ENCODE measurements around the gene PHKA2.
A peak's percentile ranks its signal among the peaks of the same experiment; 100 is the strongest.
"Not testable (repeated sequence)": the region's sequence is repeated elsewhere in the genome, so short reads cannot be mapped to it uniquely, and the experiment has no call there.

The PHKA2 gene, protein sequence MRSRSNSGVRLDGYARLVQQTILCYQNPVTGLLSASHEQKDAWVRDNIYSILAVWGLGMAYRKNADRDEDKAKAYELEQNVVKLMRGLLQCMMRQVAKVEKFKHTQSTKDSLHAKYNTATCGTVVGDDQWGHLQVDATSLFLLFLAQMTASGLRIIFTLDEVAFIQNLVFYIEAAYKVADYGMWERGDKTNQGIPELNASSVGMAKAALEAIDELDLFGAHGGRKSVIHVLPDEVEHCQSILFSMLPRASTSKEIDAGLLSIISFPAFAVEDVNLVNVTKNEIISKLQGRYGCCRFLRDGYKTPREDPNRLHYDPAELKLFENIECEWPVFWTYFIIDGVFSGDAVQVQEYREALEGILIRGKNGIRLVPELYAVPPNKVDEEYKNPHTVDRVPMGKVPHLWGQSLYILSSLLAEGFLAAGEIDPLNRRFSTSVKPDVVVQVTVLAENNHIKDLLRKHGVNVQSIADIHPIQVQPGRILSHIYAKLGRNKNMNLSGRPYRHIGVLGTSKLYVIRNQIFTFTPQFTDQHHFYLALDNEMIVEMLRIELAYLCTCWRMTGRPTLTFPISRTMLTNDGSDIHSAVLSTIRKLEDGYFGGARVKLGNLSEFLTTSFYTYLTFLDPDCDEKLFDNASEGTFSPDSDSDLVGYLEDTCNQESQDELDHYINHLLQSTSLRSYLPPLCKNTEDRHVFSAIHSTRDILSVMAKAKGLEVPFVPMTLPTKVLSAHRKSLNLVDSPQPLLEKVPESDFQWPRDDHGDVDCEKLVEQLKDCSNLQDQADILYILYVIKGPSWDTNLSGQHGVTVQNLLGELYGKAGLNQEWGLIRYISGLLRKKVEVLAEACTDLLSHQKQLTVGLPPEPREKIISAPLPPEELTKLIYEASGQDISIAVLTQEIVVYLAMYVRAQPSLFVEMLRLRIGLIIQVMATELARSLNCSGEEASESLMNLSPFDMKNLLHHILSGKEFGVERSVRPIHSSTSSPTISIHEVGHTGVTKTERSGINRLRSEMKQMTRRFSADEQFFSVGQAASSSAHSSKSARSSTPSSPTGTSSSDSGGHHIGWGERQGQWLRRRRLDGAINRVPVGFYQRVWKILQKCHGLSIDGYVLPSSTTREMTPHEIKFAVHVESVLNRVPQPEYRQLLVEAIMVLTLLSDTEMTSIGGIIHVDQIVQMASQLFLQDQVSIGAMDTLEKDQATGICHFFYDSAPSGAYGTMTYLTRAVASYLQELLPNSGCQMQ

DNA sequence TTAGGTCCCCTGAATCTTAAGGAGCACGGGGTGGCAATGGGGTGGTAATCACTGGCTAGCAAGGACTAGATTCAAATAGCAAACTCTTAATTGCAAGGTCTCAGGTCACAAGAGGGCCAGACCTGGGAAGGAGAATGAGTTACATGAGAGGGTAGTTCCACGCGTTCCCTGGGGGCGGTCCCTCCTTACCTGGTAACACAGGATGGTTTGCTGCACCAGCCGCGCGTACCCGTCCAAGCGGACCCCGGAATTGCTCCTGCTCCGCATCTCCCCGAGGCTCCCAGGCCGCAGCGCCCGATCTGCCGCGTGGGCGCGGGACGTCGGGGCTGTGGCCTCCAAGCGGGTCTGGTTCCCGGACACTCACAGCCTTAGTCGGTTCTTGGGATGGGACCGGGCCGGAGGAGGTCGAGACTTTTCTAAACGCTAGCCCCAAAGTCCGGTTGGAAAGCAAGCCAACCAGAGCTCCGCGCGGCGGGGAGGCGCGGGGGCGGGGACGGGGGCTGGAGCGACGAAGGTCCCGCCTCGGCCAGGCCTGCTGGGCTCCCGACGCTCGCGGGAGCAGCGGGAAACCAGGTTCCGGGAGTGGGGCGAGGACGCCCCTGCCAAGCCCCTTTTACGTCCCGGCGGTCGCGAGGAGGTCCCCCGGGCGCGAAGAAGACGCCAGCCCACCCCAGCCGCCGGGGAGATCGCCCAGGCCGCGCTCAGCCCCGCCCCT, at the start of gene PHKA2:
TSS of gene PHKA2 (minus strand) at position 449 of the 715 bp plus-strand sequence. CDS start at position 267, 182 bp downstream.
- DNase-seq = no peak

DNA sequence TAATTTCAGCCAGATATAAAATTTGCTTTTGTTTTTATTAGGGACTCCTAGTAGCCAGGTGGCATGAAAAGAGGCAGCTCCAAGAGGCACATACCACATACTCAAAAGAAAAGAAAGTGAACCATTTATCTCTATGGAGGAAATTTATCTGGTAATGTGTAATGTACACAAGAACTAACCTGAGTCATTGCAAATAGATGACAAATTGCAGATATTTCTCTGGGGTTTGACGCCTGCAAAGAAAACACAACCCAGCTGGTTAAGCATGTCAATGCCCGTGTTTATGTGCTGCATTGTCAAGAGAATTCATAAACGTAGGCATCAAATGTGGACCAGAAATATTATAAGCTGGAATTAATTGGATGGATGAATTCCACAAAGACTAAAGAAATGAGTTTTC, 46.9 kb upstream of the PHKA2 start:
- no peak for DNase-seq

DNA sequence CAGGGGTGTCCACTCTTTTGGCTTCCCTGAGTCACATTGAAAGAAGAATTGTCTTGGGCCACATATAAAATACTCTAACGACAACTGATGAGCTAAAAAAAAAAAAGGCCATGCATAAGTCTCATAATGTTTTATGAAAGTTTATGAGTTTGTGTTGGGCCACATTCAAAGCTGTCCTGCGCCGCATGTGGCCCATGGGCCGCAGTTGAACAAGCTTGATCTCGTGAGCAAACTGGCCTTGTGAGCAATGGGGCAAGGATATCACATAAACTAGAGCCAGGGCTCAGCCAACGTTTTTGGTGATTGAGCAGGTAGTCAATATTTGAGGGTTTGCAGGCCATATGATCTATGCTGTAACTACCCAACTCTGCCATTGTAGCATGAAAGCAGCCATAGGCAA, 44.6 kb upstream of the PHKA2 start:
- no peak for DNase-seq

DNA sequence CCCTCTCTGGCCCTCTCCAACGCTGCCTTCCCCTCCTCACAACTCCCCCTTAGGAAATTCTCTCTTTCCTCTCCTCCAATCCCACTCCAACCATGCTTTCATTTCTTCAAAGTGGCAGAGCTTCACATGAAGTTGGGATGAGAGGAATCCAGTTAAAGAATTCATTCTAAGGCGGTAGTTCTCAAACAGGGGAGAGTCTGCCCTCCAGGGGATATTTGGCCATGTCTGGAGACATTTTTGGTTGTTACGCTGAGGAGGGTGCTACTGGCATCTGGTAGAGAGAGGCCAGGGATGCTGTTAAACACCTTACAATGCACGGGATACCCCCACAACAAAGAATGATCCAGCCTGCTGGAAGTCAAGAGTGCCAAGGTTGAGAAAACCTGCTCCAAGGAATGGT, 40.5 kb upstream of the PHKA2 start:
- DNase-seq = no peak

DNA sequence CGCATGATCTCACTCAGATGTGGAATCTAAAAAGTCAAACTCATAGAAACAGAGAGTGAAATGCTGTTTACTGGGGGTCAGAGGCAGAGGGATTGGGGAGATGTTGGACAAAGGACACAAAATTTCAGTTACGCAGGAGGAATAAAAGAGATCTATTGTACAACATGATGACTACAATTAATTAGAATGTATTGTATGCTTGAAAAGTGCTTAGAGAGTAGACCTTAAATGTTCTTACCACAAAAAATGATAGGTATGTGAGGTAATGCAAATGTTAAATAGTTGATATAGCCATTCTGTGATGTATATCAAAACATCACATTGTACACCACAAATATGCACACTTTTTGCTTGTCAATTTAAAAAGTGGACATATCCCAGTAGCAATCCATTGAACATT, 36.1 kb upstream of the PHKA2 start:
- no peak for DNase-seq

DNA sequence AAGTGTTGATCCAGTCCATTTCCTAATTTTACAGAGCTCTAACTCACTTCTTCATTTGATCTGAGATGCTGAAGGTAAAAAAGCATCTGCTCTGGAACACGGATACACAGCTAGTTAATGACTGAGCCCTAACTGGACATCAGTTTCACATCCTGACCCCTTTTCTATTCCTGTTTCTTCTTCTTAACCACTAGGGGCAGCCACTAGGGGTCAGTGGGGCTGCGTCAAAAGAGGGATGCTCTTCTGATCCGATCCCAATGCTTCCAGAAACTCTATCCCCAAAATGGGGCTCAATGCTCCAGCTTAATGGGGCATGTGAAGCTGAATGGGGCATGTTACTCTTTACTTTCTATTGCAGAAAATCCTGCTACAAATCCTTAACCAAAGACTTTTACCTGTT, 33.4 kb upstream of the PHKA2 start:
- DNase-seq = no peak

DNA sequence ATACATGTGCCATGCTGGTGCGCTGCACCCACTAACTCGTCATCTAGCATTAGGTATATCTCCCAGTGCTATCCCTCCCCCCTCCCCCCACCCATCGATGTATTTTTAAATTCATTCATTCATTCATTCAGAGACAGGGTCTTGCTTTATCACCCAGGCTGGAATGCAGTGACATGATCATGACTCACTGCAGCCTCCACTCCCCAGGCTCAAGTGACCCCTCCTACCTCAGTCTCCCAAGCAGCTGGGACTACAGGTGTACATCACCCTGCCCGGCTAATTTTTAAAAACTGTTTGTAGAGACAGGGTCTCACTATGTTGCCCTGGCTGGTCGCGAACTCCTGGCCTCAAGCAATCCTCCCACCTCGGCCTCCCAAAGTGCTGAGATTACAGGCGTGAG, 32.7 kb upstream of the PHKA2 start:
- DNase-seq = not testable (repeated sequence)

DNA sequence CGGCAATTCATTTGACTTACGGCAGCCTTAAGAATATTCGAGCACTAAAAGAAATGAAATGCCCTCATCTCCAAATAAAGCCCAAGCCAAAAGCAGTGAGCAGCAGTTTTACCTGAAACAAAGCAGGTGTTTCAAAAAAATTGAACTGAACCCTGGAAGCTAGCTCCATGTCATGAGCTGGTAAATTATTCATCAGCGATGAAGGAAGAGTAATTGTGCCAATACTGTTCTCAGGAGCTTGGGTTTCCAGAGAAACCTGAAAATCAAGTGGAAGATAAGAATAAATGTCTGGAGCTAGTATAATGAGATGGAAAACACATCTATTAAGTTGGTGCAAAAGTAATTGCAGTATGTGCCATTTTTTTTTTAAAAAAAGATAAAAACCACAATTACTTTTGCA, 24.0 kb upstream of the PHKA2 start:
- no peak for DNase-seq

DNA sequence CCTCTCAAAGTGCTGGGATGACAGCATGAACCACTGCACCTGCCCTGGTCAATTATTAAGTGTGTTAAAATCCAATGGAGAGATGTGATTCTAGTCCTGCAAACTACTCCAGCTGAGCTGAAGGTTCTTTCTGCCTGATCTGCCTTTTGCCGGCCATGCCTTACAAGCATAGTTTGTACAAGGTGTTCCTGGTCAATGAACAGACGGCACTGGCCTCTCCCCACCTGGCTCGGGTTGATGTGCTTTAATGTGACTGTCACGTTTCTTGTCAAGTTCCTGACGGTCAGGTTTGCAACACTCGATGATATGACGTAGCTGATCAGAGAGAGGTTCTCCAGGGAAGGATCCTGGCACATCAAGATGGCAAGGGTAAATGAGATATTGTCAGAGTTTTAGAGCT, 23.1 kb upstream of the PHKA2 start:
- DNase-seq = no peak

DNA sequence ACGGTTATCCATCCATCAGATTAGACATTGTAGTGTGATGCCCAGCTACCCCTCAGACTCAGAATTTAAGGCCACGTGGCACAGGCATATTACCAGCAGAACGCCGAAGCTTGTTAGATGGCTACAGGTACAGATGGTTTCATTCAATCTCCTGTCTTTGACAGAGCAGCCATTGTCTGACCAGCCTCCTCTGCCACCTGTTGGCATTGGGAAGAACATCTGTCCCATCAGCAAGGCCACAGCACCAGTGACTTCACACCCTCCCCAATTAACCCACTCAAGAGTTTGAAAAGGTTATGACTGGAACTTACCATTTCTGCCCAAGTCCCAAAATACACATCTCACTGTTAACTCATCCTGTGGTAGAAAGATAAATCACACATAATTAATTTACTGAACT, 22.0 kb upstream of the PHKA2 start:
- peak; percentile 7 for DNase-seq

DNA sequence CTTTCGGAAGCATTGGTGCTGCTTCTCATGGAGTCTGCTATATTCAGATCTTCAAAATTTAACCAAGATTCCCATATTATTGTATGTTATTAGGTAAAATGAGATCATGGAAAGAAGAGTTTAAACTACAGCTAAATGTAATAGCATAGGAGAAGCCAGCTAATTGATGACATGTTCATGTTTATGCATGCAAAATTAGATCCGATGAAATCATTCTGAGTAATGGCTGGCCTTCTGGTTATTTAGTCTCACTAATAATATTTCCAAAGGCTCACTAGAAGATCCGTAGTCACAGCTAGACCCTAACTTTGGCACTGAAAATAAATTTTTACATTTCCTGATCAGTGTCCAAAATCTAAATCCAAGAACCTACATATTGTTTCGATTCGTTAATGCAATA, 19.8 kb upstream of the PHKA2 start:
- DNase-seq = no peak

DNA sequence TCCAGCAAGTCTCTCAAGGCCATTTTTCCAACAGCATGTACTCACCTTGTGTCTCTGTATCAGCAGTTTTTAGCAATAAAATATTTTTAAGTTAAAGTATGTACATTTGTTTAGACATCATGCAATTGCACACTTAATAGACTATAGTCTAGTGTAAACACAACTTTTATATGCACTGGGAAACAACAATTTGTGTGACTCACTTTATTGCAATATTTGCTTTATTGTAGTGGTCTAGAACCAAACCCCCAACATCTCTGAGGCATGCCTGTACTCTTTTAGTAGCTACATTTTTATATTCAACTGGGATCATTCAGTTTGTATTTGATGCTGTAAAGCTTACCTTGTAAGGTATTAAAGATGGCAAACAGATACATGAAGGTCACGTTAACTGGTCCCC, 14.7 kb upstream of the PHKA2 start:
- DNase-seq = no peak

DNA sequence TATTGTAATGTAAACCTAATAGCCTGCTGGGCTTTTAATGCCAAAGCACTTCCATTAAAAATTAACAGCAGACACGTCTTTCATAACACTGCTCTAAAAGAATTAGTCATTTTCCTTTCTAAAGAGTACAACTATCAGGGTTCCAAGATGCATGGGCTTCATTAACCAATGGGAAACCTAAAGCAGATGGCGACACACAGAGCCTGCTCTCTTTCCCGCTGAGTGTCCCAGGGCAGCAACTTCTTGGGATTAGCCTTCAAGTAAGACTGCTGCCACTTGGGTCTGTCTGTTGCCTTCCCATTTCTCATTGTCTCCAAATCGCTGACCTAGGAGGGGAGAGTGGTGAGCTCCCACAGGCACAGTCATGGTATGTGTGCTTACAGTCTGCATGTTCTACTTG, 14.0 kb upstream of the PHKA2 start:
- no peak for DNase-seq

DNA sequence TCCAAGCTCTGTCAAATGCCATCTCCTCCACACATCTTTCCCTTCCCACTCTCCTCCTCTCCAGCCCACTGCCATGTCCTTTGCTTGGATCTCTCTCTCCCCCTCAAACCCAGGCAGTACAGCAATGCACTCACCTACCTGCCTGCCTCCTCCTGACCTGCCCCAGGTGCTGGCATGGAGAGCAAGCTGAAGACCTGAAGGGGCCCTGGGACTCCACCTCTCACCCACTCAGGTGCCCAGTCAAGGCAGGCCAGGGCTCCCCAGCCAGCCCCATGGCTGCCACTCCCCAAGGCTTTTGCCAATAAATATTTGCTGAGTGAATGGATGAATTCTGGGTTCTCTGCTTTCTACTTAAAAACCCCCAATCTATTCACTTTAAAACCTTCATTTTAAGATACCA, 12.6 kb upstream of the PHKA2 start:
- no peak for DNase-seq

DNA sequence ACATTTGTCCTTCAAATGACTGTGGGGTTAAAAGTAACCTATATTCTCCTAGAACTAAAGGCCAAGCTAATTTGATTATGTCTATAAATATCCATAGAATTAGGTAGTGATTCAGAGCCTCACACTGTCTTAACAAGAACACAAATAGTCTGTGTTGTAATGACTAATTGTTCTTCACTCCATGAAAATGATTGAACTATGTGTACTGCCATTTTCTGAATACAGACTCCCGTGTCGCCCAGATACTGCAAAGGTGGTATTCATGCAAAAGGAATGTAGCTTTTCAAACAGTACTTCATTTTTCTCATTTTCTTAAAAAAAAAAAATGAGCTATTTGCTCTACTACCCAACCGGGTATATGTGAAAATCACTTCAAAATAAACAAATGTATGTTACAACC, 11.3 kb upstream of the PHKA2 start:
- DNase-seq = no peak

DNA sequence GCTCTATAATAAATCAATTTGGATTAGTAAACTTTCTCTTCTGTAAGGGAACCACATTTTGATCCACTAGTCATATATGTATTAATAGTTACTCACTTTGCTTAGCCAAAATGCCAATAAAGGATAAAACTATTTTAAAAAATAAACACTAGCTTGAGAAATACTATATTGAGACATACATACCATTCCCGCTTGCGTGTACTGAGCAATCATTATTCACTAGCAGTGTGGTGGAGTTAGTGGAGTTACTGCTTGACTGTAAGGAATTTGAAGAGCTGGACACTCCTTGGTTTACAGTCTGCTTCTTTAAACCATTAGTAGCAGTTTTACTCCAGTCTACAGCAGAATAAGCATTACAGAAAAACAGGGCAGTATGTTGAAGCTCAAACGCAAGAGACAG, 10.8 kb upstream of the PHKA2 start:
- DNase-seq = no peak

DNA sequence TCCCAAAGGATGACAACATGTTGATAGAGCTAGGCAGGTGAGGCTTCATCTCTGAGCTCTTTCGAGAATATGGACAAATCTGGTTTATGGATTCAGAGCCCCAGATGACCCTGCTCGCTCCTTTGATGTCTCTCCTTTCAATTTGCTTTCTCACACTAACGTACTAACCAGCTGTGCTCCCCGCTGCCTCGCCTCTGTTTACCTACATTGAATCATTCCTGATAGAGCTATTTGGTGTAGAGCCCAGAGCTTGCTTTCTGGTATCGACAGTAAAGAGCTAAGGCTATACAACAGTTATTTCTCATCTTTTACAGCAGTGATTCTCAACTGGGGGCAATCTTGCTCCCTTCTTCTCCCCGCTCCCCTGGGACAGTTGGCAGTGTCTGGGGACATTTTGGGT, 8.9 kb upstream of the PHKA2 start:
- DNase-seq = no peak

DNA sequence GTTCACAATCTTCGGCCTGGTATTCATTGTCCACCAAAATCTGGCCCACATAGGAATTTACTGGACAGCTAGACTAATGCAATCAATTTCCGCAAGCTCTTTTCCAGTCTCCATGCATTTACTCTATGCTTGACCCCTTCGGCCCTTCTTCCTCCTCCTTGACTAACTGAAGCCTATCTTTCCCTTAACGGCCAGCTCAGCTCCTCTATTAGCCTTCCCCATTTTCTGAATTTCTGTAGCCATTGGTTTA, 1.2 kb upstream of the PHKA2 start:
- peak; percentile 3 for DNase-seq

DNA sequence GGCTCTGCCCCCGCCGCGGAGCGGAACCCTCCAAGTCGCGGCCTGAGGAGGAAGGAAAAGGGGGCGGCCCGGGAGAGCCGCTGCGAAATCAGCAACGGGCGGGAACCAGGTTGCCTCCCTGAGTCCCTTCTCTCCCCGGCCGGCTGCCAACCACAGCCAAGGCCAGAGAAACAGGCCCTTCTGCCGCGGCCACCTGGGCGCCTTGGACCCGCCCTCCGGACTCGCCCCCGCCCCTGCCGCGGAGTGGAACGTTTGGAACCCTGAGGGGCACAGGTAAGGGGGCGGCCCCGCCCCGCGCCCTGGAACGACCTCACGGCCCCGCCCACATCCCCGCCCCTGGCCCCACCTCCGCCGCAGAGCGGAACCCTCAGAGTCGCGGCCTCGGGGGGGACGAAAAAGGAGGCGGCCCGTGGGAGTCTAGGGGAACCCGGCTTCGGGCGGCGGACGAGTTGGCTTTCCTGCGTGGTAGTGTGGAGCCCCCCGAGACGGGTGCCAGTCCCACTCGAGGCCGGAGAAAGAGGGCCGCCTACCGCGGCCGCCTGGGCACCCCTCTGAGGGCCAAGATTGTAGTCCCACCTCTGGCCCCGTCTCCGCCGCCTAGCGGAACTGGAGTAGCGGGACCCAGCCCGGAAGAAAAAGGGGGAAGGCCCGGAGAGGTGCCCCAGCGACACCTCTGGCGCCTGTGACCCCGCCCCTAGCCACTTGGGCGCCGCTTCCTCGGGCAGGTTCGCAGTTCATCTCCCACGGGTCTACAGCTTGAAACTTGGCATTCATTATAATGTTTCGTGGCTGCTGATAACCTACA, 669 bp upstream of the PHKA2 start:
- DNase-seq = peak; percentile 92

DNA sequence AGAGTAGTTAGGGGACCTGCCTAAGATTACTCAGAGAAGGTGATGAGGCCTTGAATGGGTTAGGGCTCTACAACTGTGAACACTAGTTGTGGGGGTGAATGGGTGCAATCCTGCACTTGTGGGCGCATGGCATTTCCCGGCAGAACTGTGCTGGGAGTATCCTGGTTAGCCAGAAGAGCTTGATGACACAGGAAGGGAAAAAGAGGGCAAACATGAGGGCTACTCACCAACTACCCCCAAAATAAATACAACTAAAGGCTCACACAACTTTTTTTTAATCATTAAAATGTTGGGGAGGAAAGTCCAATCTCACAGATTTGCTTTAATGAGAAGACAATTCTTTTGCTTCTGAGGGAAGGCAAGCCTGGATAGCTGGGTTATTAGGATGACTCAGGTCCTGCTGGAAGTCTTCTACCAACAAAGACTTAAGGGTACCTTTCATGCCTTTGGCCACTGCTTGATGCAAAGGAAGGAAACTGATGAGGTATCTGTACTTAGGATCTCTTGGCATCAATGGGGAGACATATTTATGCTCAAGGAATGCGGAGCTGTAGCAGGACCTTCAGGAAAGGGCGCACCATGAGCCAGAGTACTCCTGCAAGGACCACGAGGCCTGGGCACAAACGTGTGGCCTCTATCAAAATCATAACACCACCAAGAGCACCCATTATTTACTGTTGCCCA, 2.6 kb downstream of the PHKA2 start:
- no peak for DNase-seq

DNA sequence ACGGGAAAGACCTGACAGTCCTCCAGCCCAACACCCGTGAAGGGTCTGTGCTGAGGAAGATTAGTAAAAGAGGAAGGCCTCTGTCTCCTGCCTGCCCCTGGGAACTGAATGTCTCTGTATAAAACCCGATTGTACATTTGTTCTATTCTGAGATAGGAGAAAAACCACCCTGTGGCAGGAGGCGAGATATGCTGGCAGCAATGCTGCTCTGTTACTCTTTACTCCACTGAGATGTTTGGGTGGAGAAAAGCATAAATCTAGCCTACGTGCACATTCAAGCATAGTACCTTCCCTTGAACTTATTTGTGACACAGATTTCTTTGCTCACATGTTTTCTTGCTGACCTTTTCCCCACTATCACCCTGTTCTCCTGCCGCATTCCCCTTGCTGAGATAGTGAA, 3.7 kb downstream of the PHKA2 start:
- not testable (repeated sequence) for DNase-seq

DNA sequence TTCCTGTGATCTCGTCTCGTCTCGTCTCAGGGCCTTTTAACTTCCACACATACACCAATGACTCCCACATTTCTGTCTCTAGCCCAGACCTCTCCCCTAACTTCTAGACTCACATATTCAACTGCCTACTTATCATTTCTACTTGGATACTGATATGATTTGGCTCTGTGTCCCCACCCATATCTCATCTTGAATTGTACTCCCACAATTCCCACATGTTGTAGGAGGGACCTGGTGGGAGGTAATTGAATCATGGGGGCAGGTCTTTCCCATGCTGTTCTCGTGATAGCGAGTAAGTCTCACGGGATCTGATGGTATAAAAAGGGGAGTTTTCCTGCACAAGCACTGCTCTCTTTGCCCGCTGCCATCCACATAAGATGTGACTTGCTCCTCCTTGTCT, 8.9 kb downstream of the PHKA2 start:
- no peak for DNase-seq

Data from CD4-positive, alpha-beta T cell treated with Interleukin-17A for 4 hours (primary cell).